ENCODE results near the gene TVP23C.
"Not testable (repeated sequence)": the region's sequence is repeated elsewhere in the genome, so short reads cannot be mapped to it uniquely, and the experiment has no call there.

Gene TVP23C

DNA sequence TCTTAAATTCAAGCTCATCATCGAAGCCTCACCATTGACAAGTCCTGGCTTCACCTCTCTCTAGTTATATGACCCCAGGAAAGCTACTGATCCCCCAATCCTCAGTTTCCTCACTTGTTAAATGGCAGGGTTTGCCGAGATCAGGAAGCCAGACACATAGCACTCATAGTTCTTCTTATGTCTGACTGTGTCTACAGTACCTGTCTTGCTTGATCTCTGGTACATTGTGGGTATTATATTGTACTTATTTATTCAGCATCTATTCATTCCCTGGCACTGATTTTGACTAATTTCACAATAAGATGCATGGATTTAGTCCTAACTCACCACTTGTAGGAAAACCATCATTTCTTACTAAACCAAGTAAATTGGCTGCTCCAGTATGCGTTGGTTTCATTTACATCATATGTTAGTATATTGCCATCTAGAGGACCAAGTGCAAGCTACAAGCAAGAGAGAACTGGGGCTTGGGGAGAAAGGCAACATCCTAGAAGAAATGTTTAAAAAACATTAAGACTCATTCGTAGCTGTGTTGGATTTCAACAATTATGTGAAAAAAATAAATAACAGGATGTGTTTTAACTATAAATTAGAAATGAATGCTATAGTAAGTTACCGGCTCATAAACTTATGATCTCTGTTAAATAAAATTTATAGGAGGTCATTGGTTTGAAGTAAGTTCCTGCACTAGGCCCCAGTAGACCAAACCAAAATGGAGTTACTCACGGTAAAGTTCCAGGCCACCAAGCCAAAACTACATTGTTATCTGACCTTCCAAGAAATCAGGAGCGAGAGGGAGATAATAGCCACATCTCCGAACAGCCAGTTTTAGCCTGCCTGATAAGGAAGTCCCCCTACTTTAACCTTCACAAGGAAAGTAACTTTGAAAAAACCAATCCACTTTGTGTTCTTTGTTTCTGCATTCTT lies 36.7 kb downstream of the TVP23C start:
- DNase-seq: not testable (repeated sequence)

DNA sequence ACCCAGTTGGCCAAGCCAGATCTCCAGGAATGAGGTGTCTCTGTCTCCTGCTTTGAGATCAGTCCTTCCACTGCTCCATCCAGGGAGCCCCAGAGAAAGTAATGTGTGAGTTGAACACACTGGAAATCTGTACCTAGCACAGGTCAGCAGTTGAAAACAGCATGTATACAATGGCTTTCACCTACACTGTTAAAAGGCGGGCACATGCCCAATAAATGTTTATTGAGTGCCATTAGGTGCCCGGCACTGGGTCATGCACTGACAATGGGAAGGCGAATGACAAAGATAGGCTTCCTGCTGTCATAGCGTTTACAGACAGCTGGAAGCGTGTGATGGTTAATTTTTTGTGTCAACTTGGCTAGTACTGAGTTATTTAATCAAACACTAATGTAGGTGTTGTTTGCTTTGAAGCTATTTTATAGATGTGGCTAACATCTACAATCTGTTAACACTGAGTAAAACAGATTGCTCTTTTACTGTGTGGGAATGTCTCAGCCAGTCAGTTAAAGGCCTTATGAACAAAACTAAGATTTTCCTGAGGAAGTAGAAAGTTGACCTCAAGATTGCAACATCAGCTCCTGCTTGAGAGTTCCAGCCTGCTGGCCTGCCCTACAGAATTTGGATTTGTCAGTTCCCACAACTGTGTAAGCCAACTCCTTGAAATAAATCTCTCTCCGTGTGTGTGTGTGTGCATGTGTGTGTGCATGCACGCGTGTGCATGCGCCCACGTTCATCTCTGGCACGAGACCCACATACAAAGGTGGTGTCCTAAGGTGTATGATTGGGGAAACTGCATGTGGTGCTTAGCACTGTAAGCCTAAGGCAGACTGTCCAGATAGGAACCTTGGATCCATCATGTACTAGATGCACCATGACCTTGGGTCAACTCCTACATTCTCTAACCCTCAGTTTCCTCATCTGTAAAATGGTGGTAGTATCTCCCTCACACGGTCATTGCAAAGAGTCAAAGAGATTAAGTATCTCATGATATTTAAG lies 38.0 kb downstream of the TVP23C start:
- DNase-seq: not testable (repeated sequence)

DNA sequence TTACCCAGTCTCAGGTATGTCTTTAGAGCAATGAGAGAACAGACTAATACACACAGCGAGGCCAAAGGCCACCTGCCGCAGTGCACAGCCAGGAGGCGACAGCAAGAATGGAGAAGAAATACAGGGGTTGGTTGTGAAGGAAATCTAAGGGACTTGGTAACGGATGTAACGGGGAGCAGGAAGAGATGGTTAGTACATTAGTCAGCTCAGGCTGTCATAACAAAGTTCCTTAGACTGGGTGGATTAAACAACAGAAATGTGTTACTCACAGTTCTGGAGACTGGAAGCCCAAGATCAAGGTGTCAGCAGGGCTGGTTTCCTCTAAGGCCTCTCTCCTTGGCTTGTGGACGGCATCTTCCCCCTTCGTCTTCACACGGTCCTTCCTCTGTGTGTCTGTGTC lies 47.1 kb downstream of the TVP23C start:
- DNase-seq: no peak

DNA sequence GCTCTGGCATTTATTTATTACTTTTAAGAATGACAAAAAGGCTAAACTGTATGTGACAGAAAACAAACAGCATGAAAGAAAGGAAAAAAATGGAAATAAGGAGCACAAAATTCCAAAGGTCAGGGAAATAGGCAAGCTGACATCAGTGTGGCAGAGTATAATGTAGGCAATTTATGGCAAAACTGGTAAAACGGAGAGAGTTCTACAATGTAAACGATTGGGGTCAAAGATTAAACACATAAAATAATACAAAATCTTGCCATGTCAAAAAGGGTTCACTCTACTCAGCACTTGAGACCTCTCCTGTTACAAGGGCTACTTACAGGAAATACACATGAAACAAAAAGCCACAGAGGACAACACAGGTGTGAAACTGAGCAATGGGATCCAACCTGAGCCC lies 48.8 kb downstream of the TVP23C start:
- no peak for DNase-seq

DNA sequence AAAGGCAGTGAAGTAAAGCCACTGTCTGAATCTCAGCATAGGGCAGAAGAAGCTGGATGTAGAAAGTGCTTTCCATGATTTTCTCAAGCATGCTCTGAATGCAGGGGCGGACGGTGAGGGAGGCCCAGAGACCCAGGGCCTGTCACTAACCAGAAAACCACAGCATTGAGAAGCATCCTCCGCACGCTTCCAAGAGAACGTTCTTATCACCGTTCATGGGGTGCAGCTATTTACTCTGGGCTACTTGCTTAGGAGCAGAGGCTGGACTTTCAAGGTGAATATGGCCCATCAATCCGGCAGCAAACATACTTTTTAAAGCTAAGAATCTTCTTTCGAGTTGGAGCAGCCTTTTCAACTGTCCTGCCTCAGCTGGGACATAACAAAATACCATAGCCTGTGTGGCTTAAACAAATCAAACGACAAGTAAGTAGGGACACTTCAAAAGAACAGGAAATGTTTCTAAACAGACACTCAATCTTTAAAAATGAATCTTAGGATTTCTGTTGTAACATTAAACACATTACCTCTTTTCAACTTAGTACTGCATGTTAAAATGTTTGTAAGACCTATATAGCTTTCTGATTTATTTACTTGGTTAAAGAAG lies 49.3 kb downstream of the TVP23C start:
- DNase-seq: no peak

DNA sequence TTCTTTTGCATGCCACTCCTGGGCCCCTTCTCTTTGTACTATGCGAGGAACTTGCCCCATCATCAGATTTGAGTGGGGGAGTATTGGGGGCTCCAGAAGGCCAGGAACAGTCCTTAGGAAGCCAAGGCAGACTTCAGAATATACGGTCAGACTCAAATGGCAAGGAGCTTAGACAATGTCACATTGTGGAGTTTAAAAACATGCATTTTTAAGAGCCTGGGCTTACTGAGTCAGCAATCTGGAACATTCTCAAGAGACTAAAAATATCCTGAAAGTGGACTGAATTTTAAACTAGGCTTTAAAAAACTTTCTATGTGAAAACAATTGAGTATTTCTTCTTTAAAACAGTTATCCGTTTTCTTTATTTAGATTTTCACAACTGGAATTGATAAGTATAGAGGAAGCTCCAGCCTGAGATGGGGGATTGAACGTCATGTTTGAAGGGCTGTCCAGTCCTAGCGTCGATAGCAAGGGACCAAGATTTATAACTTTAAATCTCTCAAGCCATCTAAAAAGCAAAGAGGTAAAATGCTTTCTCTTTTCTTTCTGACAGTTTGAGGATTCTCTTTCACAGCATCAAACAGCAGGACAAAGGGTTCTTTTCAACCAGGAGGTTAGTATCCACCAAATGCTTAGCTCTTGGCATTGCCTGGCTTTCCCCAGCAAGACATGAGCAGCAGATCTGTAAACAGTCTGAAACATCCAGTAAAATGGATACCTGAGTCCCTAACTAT lies 50.1 kb downstream of the TVP23C start:
- no peak for DNase-seq

DNA sequence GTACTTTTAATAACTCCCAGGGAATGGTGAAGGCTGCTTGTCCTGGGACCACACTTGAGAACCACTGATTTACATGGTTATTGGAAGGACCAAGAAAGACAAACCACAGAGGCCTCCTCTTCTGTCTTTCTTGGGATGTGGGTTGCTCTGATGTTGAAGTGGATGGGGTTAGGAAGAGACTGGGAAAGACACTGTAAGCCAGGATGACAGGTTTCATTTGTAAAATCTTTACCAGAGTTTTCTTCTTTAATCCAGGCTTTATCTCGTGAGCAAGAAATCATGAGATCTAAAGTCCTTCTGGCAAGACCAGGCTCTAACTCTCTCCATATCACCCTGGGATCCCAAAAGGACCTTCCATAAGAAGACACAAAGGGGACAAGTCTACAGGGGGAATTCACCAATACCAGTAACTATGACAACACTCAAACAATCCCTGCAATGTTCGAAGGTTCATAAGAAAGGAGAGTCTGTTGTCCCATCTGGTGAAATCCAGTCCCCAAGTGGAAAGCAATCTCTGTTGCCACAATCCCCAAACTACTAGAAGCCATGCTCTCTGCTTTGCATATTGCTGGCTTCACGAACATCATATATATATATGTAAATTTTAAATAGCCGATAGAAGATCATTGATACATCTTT lies 51.1 kb downstream of the TVP23C start:
- DNase-seq: no peak

DNA sequence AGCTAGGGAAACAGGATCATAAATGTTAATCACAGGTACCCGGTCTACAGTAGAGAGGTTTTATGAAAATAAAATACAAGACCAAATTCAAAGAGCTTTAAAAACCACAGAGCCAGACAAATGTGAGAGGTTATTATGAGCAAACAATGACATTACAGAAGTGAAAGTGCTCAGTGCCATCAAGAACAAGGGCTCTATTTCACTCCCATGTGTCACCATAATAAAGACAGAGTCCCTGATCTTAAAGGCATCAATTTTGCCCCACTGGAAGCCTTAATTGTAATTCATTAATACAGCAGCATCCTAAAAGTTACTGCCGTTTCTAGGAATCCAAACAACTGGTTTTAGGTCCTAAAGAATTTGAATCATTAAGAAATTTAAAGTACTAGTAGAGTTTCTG lies 52.1 kb downstream of the TVP23C start:
- no peak for DNase-seq

DNA sequence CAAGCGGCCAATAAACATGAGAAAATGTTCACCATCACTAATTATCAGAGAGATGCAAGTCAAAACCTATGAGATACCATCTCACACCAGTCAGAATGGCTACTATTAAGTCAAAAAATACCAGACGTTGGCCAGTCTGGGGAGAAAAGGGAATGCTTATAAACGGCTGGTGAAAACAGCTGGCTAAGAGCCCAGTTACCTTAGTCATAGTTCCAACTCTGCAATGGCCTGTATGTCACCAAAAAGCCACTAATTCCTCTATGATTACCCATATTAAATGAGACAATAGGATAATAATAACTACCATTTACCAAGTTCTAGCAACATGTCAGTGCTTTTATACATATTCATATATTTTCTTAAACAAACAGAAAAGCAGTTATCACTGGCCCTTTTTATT lies 52.9 kb downstream of the TVP23C start:
- no peak for DNase-seq

DNA sequence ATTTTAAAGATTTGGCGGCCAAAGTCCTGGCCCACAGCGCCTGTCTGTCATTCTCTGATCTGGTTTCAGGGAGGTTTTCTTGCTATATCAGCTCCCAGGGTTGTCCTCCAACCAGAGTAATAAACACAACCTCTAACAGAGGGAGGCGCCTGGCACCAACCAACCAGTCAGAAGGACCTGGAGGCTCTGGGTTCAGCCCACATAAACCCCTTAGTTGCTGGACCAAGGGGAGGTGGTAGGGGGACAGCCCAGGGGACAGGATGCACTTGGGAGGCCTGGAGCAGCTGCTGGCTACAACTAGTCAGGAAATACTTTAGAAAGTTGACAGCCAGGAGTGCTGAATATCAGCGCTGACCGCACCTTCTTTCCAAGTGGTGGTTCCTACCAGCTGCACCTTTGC lies 54.2 kb downstream of the TVP23C start:
- DNase-seq: no peak

DNA sequence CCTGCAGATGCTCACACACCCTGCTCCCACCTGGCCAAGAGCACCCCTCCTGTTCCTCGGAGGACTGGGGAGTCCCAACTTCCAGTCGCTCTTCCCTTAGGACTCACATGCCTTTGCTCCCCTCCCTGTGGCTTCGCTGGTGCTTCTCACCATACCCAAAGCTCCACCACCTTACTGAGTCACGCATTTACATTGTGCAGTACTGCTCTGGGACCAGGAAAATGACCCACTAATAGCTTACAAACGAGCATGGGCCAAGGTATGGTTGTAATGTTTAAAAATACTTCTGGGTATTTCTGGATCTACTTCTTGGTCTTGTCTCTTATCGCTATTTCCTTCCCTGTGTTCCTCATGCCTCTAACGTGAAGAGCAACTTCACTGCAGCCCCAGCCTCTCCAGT lies 54.8 kb downstream of the TVP23C start:
- DNase-seq: no peak

DNA sequence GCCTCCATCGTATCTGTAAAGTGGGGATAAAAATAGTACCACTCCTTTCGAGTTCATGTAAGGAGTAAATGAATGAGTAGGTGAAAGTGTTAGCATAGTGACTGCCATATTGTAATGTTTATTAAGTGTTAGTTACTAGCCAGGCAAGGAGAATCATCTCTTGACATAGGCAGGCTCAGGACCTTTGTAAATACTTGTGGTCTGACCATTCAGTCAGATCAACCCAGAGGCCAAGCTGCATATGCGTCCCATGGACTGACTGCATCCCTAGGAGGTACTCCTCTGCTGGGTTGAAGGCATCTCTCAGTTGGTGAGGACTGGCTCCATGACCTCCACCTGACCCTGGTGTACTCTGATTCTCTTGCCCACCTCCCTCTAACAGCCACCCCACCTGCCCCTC lies 55.4 kb downstream of the TVP23C start:
- DNase-seq: no peak

DNA sequence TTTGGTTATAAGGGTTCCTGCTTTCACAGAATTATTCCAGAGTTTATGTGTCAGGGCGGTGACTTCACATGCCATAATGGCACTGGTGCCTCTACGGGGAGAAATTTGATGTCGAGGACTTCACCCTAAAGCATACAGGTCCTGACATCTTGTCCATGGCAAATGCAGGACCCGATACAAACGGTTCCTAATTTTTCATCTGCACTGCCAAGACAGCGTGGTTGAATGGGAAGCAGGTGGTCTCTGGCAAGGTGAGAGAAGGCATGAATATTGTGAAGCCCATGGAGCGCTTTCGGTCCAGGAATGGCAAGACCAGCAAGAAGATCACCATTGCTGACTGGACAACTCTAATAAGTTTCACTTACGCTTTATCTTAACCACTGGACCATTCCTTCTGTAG lies 56.3 kb downstream of the TVP23C start:
- DNase-seq: no peak

DNA sequence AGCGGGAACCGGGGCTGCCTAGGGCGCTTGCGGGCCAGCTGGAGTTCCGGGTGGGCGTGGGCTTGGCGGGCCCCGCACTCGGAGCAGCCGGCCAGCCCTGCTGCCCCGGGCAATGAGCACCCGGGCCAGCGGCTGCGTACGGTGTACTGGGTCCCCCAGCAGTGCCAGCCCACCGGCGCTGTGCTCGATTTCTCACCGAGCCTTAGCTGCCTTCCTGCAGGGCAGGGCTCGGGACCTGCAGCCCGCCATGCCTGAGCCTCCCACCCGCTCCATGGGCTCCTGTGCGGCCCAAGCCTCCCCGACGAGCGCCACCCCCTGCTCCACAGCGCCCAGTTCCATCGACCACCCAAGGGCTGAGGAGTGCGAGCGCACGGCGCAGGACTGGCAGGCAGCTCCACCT lies 57.6 kb downstream of the TVP23C start:
- not testable (repeated sequence) for DNase-seq

DNA sequence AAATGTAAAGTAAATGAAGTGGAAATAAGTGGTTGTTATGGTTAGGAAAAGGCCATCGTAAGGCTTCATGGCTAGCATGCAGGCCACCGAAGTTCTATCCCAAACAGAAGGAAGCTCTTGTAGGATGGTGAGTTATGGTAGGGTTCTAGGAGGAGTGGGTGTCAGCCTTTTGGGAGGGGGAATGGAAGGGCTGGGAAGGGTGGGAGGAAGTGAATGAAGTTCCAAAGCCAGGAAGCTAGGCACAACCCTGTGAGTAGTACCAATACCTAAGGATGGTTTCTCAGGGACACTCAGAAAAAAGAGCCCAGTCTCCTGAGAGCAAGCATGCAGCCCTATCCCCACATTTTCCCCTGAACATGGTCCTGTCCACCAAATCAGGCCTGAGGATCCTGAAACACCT lies 59.6 kb downstream of the TVP23C start:
- DNase-seq: no peak

DNA sequence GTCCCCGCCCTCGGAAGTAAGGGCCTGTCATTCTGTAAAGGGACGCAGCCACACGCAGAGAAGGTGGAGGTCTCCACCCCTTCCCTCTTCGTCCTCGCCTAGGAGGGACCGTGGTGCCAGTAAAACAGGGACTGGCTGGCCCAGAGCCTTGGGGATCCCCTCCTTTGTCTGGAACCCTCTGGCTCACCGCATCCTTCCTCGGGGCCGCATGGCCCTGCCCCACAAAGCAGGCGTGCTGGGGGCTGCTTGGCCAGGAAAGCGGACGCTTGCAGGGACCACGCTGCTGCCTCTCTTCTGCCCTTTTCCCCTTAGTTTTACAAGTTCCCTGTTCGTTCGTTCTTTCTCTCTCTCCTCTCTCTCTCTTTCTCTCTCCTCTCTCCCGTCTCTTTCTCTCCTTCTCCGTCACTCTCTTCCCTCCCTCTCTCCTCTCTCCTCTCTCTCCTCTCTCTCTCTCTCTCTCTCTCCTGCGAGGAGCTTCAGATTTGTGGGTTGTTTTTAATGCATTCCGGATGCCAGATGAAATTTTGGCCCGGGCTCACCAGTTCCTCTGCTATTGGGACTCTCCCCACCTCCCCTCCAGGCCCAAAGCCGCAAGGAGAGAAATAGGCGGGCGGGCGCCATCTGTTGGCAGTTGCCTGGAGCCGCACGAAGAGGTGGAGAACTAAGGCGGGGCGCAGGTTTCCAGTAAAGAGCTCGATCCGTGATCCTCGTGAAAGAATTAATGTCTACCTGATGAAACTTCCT lies 60.7 kb downstream of the TVP23C start:
- peak; percentile 70 for DNase-seq

DNA sequence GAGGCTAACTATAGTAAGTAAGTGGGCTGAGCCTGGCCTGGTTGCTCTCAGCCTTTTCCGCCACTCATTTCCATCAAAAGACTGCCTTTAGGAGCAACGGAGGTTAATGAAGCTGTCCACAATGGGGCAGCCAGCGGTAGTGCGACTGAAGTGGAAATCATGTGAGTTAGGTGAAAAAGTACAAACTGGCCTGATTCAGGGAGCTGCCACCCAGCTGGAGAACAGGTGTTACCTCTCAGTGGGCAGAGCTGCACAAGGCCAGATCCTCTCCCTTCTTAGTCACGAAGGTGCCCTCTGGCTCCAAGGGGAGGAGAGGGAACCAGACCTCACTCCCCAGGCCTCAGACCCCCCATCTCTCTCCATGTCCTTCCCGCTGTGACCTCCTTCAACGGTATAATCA lies 61.5 kb downstream of the TVP23C start:
- DNase-seq: no peak

DNA sequence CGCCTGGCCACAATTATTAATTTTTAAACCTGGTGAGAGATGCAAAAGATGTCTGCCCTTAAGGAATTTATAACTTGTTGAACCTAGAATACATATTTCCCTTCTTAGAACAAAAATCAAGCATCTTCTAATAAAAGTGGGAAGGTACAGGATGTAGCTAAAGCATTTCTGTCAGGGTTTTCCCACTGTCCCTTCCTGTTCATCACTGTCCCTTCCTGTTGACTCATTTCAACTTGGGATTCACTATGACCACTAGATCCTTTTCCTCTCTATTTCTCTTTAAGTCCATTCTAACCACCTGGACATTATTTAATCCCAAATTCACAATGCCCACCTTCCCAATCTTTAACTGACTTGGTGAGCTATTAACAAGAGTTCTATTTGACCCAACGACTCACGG lies 62.0 kb downstream of the TVP23C start:
- DNase-seq: no peak

DNA sequence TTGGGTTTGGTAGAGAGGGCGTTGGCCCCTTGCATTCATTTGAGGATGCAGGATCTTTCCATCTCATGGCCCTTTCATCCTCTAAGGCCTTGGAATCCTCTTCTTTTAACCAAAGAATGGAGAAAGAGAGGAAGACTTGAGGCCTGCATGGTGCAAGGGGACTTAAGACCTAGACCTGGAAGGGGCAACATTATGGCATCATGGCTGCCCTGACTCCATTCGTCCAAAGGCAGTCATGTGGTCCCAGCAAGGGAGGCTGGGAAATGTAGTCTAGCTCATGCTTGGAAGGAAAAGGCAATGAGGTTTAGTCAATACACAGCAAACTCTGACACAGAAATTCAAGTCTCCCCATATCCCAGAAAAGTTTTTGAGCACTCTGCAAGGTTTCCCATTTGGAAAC lies 65.2 kb downstream of the TVP23C start:
- DNase-seq: no peak

DNA sequence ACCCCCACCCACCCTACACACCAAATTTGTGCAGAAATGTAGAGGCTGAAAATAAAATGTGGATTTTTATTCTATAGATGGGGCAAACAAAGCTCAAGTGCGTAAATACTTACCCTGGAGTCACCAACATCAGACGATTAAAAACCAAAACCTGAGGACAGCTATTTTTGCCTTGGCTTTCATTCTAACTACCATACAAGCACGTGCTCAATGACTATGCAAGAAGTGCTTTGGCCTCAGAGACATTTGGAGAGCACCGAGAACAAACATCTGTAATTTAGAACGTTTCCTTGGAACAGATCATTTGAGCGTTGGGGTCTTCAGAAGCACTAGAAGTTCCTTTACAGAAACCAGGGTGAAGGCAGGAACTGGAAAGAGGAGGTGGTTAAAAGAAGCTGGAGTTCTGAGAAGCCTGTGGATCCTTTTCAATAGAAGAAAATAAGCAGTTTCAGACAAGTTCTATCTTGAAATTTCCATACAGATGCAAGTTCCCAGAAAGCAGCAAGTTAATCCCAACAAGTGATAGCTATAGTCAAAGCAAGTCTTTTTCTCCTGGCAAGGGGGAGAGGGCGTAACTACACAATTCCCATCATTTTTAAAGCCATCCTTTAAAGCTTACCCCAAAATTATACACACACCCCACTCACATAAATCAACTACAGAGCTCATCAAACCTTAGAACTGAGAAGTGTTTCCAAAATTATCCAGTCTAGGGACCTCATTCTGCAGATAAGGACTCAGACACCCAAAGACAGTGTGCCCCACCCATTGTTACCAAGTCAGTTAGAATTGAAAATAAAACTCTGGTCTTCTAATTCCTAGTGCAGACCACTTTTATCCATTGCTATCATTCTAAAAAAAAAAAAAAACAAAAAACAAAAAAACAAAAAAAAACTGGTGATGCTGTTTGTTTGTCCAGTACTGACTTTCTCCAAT lies 66.3 kb downstream of the TVP23C start:
- DNase-seq: no peak
